Inflammatory macrophage treated with lipopolysaccharide for 4 hours (primary cell): ENCODE data around the gene TMEM88.
A peak's percentile ranks its signal among the peaks of the same experiment; 100 is the strongest.

Experiments used
- DNase-seq: peaks from one replicate; pipeline ENCODE4 v3.0.0-alpha.2; 2020

Gene TMEM88

DNA sequence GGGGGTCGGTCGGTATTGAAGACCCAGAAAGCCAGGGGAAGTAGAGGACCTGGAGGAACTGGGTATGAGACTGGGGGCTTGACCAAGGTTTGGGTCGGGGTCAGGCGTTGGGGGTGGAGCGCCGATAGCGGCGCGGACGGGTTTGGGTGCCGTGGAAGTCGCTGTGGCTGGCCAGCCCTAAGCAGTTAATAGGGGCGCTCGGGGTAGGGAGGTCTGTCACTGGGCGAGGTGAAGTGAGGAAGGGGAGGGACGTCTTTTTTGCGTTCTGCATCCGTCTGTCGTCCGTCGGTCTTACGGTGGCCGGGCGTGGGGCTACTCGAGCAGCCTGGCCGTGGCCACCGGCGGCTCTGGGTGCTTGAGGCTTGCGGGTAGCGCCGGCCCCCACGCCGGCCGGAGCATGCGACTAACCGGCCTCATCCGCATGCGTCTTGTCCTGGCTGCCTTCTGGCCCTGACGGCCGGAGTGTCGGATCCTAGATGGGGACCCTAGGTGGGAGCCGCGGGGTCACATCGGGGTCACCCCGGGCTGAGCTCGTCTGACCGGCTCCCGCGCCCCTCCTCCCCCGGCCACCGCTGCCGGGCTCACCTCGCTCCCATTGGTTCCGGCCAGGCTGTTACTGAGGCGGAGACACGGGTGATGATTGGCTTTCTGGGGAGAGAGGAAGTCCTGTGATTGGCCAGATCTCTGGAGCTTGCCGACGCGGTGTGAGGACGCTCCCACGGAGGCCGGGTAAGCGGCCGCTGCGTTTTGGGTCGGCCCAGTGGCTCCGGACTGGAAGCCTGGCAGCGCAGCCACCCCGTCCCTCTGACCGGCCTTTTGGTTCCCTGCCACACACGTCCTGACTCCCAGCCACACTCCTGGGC lies 10.3 kb upstream of the TMEM88 start:
- DNase-seq, result peak; percentile 96

DNA sequence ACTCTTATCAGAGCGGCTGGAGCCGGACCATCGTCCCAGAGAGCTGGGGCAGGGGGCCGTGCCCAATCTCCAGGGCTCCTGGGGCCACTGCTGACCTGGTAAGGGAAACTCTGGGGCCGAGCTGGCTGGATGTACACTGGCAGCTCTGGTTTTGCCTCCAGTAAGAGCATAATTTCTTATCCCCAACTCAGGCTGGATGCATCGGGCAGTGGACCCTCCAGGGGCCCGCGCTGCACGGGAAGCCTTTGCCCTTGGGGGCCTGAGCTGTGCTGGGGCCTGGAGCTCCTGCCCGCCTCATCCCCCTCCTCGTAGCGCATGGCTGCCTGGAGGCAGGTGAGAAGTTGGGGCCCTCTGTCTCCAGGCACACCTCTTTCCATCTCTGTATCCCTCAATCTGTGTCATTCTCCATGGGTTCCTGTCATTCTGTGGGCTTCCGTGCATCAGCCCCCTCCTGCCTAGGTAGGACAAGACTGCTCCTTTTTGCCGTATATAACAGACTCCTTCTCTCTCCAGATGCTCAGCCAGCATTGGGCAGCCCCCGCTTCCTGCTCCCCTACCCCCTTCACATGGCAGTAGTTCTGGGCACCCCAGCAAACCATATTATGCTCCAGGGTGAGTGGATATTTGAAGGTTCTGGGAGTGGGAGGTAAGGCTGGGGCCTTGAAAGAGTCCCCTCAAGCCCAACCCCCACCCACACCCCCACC lies 9.4 kb upstream of the TMEM88 start:
- no peak for DNase-seq

DNA sequence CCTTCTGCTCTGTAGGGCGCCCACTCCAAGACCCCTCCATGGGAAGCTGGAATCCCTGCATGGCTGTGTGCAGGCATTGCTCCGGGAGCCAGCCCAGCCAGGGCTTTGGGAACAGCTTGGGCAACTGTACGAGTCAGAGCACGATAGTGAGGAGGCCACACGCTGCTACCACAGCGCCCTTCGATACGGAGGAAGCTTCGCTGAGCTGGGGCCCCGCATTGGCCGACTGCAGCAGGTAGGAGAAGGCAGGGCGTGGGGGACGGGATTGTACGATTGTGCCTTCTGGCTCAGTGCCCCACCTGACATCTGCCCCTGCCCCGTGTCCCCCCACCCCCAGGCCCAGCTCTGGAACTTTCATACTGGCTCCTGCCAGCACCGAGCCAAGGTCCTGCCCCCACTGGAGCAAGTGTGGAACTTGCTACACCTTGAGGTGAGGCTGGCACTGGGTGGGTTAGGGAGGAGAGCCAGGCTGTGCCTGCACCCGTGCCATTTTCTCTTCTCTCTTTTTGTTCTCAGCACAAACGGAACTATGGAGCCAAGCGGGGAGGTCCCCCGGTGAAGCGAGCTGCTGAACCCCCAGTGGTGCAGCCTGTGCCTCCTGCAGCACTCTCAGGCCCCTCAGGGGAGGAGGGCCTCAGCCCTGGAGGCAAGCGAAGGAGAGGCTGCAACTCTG lies 8.7 kb upstream of the TMEM88 start:
- DNase-seq, result no peak

DNA sequence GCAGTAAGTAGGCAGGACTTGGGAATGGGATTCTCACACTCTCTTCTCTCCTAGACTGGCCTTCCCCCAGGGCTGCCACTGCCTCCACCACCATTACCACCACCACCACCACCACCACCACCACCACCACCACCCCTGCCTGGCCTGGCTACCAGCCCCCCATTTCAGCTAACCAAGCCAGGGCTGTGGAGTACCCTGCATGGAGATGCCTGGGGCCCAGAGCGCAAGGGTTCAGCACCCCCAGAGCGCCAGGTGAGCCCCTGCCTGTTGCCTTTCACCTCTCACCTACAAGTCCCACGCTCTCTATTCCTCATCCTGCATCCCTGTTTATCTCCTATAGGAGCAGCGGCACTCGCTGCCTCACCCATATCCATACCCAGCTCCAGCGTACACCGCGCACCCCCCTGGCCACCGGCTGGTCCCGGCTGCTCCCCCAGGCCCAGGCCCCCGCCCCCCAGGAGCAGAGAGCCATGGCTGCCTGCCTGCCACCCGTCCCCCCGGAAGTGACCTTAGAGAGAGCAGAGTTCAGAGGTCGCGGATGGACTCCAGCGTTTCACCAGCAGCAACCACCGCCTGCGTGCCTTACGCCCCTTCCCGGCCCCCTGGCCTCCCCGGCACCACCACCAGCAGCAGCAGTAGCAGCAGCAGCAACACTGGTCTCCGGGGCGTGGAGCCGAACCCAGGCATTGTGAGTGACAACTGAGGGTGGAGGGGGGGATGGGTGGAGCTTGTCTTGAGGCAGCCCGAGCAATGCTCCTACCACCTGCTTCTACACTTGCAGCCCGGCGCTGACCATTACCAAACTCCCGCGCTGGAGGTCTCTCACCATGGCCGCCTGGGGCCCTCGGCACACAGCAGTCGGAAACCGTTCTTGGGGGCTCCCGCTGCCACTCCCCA lies 7.9 kb upstream of the TMEM88 start:
- DNase-seq, result no peak

GRCh38 chr17:7848131-7848579 lies 6.7 kb upstream of the TMEM88 start:
- no peak for DNase-seq

GRCh38 chr17:7848739-7849129 lies 6.1 kb upstream of the TMEM88 start:
- no peak for DNase-seq

DNA sequence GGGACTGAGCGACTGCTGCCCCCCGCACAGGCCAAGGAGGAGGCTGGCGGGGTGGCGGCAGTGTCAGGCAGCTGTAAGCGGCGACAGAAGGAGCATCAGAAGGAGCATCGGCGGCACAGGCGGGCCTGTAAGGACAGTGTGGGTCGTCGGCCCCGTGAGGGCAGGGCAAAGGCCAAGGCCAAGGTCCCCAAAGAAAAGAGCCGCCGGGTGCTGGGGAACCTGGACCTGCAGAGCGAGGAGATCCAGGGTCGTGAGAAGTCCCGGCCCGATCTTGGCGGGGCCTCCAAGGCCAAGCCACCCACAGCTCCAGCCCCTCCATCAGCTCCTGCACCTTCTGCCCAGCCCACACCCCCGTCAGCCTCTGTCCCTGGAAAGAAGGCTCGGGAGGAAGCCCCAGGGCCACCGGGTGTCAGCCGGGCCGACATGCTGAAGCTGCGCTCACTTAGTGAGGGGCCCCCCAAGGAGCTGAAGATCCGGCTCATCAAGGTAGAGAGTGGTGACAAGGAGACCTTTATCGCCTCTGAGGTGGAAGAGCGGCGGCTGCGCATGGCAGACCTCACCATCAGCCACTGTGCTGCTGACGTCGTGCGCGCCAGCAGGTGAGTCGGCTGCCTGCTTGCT lies 5.6 kb upstream of the TMEM88 start:
- DNase-seq, result no peak

DNA sequence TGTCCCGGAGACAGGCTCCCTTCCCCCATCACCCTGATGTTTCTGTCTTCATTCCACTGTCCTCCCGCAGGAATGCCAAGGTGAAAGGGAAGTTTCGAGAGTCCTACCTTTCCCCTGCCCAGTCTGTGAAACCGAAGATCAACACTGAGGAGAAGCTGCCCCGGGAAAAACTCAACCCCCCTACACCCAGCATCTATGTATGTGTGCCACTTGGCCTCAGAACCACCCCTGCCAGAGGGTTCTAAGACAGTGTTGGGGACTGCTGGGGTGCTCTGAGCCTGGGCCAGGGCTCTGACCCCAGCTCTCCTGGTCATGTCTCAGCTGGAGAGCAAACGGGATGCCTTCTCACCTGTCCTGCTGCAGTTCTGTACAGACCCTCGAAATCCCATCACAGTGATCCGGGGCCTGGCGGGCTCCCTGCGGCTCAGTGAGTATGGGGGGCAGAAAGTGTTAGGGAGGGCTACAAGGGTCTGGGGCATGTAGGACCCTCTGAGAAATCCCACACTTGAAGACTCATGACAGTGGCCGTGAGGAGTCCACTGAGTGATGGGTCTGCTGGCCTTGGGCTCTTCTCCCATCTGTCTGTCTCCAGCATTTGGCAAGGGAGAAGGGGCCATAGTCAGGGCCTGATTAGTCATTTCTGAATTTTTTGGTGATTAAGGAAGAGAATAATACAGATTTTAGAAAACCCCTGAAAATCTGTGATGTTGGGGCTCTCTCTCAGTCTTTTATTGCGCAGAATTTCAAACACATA lies 4.9 kb upstream of the TMEM88 start:
- DNase-seq, result no peak

- DNase-seq, result no peak
These were observed 4.0 kb upstream of the TMEM88 start for GRCh38 chr17:7850701-7851437.

- peak; percentile 83 for DNase-seq
These were observed 3.2 kb upstream of the TMEM88 start for GRCh38 chr17:7851438-7852261.

DNA sequence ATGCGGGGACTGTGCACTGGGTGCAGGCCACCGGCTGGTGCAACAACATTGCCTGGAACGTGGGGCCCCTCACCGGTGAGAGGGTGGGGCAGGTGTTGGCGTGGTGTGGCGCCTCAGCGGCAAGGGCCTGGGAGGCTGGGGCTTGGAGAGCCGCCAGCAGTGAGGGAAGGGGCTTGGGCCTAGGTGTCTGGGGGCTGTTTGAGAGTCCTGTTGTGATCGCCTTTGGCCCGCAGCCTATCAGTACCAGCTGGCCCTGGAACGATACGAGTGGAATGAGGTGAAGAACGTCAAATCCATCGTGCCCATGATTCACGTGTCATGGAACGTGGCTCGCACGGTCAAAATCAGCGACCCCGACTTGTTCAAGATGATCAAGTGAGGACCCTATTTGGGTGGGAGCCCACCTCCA lies 2.6 kb upstream of the TMEM88 start:
- no peak for DNase-seq

GRCh38 chr17:7852919-7853690 lies 1.8 kb upstream of the TMEM88 start:
- DNase-seq, result no peak

- no peak for DNase-seq
These were observed 1.2 kb upstream of the TMEM88 start for GRCh38 chr17:7853691-7854038.

GRCh38 chr17:7854078-7854777 lies 638 bp upstream of the TMEM88 start:
- no peak for DNase-seq

- DNase-seq, result no peak
These were observed 769 bp downstream of the TMEM88 start for GRCh38 chr17:7855660-7856010.

- DNase-seq, result peak; percentile 36
These were observed 1.3 kb downstream of the TMEM88 start for GRCh38 chr17:7856011-7856810.
